HG03064 (cell line): ENCODE measurements around the gene RANBP3.

Experiments used
- ATAC-seq: cut with Tn5 transposase; IDR thresholded peaks from one replicate; pipeline ENCODE4 v1.9.1; 2021; ENCODE audit warnings: low read depth; ENCODE audit not compliant: unreplicated experiment

Gene RANBP3

DNA sequence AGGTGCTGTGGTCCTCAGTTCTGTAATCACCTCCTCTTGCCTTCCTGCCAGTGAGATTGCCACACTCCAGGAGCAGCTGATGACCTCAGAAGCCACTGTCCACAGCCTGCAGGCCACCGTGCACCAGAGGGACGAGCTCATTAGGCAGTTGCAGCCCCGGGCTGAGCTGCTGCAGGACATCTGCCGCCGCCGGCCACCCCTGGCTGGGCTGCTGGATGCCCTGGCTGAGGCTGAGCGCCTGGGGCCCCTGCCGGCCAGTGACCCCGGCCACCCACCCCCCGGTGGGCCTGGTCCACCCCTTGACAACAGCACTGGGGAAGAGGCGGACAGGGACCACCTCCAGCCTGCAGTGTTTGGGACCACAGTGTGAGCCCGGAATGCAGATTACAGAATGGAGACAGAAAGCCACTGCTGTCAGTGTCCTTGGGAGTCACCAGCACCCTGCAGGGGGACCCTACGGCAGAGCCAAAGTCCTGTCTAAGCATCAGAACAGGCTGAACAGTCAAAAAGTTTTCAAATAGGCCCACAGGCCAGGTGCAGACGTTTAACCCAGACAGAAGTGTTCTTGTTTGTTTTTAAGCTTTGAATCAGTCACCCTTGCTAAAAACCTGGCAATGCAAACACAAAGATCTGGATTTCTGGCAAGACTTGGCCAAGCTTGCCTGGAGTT, 69.0 kb downstream of the RANBP3 start:
- ATAC-seq = no peak

DNA sequence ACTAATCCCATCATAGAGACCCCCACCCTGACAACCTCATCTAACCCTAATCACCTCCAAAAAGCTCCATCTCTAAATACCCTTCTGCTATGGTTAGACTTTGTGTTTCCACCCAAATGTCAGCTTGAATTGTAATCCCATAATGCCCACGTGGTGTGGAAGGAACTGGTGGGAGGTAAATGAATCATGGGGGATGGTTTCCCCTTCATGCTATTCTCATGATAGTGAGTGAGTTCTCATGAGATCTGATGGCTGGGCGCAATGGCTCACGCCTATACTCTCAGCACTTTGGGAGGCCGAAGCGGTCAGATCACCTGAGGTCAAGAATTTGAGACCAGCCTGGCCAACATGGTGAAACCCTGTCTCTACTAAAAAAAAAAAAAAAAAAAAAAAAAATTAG, 70.7 kb downstream of the RANBP3 start:
- ATAC-seq = no peak

DNA sequence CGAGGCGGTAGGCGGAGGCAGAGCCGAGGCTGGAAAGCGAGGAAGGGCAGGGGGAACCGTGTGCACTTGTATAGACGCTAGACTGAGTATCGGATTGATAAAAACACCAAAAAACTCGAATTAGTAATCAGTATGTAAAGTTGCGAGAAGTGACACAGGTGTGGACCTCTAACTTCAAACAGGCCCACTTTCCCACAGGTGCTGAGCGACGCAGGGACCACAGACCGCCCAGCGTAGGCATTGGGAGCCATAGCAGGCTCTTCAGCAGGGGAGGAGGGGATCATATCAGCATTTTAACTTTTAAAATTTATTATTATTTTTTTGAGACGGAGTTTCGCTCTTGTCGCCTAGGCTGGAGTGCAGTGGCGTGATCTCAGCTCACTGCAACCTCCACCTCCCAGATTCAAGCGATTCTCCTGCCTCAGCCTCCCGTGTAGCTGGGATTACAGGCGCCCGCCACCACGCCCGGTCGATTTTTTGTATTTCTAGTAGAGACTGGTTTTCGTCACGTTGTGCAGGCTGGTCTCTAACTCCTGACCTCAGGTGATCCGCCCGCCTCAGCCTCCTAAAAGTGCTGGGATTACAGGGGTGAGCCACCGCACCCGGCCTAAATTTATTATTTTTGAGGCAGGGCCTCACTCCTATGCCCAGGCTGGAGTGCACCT, 72.7 kb downstream of the RANBP3 start:
- no peak for ATAC-seq

DNA sequence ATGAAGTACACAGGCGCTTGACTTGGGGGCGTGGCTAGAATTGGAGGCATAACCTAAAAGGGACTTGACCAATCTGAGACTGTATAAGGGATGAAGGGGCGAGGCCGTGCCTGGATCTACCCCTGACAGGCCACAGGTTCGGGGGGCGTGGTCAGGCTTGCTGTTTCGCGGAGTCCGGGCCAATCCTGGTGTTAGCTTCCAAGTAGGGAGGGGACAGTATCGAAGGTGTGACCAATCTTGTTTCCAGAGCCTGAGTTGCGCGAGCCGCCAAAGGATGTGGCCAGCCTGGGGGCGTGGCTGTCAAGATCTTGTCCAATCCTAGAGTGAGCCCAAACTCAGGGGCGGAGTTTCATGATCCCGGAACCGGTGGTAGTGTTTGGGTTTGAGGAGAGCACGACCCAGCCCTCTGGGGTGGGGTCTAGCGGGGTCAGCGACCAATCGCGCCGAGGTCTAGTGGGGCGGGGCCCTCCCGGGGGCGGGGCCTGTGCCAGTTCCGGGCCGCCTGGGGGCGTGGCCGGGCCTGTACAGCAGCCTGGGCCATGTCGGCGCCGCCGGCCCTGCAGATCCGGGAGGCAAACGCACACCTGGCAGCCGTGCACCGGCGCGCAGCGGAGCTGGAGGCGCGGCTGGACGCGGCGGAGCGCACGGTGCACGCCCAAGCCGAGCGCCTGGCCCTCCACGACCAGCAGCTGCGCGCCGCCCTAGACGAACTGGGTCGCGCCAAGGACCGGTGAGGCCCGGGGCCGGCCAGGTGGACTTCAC, 73.4 kb downstream of the RANBP3 start, which contains the start of gene VMAC:
Gene VMAC (plus strand): TSS at position 521 of the 762 bp plus-strand sequence. CDS start 19 bp downstream, at position 540.
- peak; percentile 72 for ATAC-seq

DNA sequence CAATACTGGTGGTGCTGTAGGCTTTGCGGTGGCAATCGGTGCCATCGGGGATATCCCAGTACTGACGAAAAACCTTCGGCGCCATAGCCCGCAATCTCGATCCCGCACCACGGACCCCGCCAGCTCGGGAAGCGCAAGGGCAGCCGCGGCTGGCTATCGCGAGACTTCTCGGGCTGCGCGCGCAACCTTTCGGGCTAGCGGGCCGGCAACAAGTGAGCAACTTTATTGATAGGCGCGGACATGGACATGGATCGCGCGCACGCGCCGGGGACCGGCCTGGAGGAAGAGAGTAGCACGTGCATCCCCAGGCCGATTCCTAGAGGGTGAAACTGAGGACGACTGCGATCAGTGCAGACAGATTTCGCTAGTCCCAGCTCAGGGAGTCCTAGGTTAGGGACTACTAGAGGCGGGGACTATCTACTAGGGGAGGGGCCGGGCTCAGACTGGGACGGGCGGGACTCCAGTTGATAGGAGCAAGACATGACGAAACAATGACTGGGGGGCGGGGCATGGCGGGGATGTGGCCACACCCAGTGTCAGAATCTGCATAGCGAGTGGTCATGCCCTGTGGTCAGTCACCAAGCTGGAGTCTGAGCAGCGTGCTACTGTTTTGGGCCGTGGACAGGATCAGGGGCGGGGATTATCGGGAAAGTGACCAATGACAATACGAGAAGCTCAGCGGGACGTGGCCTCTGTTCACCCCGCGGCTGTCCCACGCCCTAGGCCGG, 74.2 kb downstream of the RANBP3 start, which contains the start of gene NDUFA11:
Gene NDUFA11 (minus strand): TSS at position 167 of the 728 bp plus-strand sequence. CDS start 82 bp downstream, at position 85.
- ATAC-seq = peak; percentile 40

DNA sequence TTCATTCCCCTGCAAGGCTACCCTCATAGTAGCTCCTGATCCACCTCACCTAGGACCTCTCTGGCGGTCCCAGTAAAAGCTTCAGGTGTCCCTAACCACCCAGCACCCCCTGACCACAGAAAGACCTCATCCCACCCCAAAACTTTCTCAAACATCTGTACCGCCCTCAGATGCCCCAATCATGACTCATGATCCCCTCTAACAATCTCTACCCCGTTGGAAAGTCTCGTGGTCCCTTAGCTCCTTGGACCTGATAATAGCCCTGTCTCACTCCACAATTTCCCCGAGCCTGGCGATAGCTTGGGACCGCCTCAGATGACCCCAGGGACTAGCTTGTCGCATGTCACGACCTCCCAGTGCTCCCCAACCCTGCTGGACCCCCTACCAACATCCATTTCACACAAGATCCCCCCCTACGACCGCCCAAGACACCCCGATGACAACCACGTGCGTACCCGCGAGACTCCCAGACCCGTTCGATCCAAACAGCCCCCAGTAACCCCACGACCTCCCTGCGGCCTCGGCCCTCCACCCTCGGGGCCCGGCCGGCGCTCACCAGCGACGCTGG, 74.8 kb downstream of the RANBP3 start:
- no peak for ATAC-seq

DNA sequence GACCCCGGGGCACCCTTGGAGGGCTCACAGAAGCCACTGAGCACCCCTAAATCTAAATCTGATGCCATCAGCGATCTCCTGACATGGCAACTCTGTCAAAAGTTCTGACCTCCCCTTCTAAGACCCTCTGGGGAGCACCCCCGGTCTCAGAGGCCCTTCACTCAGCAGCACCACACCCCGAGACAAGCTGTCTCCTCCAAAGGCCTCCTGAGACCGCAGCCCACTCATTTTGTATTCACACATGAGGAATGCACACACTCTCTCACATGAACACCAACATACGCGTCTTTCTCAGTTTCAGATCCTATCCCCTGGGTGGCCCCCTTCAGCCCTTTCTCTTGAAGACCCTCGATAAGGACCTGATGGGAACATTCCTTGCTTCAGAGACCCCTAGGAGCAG, 77.0 kb downstream of the RANBP3 start:
- no peak for ATAC-seq

DNA sequence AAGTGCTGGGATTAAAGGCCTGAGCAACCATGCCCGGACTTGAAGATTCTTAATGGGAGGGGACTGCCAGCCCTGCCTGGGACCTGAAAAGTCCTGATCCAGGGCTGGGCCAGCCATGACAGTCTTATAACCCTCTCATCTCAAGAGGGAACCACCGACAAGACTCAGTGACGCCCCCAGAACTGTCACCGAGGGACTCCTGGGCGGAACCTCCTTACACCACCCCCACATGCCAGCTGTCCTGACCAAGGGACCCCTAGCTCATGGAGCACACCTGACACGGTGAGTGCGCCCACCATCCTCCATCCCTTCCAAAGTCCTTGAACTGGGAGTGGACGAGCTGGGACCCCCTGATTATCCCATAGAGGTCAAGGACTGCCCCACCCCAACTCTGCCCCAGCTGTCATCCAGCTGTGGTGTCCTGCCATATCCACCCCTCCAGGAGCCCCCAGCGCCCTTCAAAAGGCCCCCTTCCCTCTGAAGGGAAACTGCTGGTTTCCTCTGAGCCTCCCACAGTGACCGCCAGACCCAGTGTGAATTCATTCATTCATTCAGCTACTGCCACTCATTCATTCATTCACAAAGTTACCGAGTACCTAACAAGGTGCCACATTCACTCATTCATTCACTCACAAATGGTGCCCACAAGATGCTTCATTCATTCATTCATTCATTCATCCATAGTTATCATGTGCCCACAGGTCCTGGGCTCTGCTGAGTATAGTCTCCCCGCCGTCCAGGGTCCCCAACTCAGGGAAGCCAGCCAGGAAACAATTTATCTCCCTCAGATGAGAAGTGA, 78.0 kb downstream of the RANBP3 start:
- ATAC-seq = no peak

DNA sequence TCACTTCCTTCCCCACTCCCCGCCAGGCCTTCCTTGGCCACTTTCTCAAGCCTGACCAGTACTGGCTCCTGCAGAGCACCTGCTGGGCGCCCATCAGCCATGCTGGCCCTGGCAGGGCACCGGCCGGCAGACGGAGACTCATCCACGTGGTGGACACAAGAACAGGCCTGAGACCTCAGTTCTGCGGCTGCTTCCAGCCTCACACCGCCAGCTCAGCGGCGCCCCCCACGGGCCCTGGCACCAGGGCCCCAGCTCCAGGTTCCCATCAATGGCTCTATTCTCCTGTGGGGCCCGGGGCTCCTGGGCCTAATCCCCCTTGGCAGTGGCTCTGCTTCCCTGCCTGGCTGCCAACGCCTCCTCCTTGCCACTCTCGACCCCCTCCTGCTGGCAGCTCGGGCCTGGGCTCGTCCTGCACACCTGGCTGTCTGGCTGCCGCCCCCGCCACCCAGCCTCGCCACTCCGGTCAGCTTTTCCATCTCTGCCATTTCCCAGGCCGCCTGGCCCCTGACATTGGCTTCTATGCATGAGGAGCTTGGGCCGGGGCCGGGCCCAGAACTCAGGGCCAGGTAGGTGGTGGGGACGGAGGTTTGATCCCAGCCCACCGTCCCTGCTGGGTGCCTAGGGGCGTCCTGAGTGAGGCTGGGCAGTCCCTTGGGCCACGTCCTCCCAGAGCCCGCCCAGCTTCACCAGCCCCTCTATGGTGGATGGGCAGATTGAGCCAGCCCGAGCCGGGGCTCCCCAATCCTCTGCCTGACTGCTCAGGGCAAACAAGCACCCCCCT, 80.6 kb downstream of the RANBP3 start:
- ATAC-seq = no peak

DNA sequence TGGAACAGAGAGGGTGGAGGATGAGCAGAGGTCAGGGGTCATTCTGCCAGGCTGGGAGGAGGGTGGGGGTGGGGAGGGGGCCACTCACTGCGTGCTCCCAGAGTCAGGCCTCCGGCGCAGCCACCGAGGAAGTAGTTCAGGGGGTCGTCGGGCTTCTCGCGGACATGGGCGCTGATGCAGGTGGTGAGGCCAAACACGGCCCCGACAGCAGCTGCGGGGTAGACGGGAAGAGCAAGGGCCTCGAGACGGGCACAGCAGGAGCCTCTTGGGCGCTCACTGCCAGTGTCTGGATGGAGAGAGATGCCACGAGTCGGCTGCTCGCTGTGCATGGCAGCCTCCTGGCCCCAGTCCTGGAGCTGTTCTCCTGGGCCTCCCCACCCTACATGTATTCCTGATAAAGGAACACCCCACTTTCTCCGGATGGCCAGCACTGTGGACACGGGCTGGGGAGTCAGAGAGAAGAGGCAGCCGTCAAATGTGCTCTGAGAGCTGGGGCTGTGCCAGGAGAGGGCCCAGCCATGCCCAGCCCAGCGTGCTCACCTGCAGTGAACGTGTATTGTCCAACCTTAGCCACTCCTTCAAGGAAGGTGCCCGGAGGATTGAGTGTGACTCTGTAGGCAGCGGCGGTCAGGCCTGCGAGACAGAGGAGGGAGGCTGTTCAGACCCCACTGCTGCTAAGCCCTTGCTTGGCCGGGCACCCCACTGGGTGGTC, 81.4 kb downstream of the RANBP3 start:
- no peak for ATAC-seq

DNA sequence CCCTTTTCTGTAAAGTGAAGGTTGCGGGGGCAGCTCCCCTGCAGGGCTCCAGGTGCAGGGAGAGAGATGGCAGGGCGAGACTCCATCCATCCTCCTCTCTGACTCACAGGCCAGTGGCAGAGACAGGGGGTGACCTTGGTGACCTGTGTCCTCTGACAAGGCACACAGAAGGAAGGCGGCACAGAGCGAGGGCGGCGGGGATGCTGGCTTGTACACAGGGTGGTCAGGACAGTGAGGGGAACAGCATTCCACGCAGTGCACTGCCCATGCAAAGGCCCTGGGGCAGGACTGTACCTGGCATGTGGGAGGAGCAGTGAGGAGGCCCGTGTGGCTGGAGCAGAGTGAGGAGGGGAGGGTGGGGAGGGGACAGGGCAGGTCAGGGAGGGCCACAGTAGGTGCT, 82.0 kb downstream of the RANBP3 start:
- ATAC-seq = no peak

DNA sequence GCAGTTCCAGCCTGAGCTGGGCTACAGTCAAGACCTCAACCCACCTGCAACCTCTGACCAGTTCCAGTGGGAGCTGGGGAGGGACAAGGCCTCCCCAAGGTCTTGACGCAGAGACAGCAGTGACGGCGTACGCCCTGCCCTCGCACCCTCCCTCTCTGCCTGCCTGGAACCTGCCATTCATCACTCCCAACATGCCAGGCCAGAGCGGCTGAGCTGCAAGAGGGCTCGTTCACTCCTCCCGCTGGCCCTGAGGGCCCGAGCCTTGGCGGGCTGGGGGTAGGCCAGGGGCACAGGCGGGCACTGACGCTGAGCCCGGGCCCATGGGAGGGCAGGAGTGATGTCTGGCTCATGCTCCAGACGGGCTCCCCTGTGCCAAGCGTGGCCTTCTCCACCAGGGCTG, 82.5 kb downstream of the RANBP3 start:
- no peak for ATAC-seq

DNA sequence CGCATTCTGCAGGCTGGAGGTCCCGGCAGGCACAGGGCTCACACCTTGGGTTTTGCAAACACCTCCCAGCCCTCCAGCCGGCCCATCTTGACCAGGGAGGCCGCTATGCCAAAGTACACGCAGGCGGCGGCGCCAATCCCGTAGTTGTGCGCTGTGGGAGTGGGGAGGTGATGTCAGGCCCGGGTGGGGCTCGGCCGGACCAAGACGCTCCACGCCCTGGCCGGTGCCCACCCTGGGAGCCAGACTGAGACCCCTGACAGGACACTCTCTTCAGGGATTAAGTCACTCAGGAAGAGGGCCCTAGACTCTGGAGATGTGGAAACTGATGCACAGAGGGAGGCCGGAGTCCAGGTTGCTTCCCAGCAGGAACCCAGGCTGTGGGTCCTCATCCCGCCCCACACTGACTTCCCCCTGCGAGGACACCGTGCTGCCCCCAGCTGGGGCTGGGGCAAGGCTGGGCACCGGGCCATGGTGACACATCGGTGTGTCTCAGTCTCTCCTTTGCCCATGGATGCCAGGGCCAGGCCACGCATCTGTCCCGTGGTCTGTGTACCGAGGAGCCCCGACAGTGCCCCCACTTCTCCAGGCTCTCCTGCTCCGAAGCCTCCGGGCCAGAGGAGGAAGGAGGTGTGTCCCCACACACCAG, 83.1 kb downstream of the RANBP3 start:
- no peak for ATAC-seq

DNA sequence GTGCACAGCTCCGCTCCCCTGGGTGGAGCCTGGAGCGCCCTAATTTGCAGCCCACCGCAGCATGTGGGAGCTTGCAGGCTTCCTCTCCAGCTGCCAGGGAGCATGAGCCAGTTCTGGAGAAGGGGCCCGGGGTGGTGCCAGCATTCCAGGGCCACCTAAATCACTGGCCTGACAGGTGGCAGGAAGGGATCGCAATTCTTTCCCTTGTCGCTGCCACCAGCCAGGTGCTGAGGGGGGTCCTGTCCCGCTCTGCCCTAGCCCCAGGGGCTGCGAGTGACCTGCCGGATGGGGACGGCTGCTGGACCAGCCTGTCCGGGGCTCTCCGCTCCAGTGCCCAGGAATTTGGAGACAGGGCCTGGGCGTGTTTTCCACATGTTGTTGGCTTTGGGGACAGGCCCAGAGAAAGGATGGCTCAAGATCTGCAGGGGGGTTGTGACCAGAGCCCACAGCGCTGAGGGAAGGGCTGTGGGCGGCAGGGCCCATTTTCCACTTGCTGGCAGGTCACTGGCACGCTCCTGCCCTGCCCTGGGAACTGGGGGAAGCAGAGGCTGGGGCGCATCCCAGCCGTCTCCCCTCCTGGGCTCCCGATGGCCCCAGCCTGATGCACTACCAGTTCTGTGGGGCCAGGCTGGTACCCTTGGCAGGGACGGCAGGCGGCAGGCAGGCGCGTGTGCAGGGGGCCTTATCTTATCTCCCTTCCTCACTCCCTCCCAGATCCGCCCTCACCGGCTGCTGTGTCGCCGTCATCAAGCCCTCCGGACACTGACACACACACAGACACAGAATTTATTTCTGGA, 83.8 kb downstream of the RANBP3 start:
- no peak for ATAC-seq

DNA sequence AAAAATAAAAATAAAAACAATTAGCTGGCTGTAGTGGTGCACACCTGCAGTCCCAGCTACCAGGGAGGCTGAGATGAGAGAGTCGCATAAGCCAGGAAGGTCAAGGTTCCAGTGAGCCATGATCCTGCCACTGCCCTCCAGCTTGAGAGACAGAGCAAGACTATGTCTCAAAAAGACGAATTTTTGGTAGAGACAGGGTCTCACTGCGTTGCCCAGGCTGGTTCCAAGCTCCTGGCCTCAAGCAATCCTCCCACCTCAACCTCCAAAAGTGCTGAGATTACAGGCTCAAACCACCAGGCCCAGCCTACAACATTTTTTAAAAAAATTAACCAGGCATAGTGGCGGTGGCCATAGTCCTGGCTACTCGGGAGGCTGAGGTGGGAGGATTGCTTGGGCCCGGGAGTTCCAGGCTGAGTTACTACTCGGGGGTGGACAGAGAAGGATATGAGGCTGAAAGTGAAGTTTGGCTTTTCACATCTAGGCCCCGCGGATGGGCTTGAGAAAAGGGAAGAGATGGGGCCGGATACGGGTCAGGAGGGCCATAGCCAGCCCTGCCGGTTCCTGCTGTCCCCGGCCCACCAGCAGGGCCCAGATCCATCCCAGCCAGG, 84.5 kb downstream of the RANBP3 start:
- no peak for ATAC-seq

DNA sequence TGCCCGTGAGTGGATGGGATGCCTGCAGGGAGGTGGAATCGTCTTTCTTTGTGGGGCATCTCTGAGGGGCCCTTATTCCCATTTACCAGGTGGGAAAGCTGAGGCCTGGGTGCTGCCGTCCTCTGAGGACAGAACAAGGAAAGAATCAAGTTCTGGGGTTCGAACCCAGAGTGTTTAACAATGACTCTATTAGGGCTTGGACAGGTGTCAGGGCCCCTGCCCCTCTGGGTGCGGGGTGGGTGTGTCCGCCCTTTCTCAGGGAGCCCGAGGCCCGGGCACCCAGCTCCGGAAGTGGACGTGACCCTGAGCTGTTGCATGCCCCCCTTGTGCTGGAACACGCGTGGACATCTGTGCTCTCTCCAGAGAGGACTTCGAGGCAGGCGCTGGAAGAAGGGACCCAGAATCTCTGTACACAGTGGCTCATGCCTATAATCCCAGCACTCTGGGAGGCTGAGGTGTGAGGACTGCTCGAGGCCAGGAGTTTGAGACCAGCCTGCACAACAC, 85.1 kb downstream of the RANBP3 start:
- no peak for ATAC-seq
